Mucosa of stomach (tissue), 1 donor: ENCODE data around the gene CDH4.

Experiments
- H3K27me3 ChIP-seq: one replicate; pipeline ENCODE4 v1.7.0; 2013; ENCODE audit warnings: mild to moderate bottlenecking, low read length; ENCODE audit not compliant: control insufficient read depth, insufficient read depth
- H3K36me3 ChIP-seq: one replicate; pipeline ENCODE4 v1.7.0; 2013; ENCODE audit warnings: low read length; ENCODE audit not compliant: control insufficient read depth, insufficient read depth
- H3K4me1 ChIP-seq: one replicate; pipeline ENCODE4 v1.7.0; 2013; ENCODE audit warnings: mild to moderate bottlenecking, low read length; ENCODE audit not compliant: control insufficient read depth, insufficient read depth
- H3K4me3 ChIP-seq: one replicate; pipeline ENCODE4 v1.7.0; 2013; ENCODE audit warnings: low read length
- H3K9ac ChIP-seq: one replicate; pipeline ENCODE4 v1.7.0; 2013; ENCODE audit warnings: mild to moderate bottlenecking, low read length, moderate library complexity
- H3K9me3 ChIP-seq: one replicate; pipeline ENCODE4 v1.7.0; 2013; ENCODE audit warnings: mild to moderate bottlenecking, low read length, moderate library complexity; ENCODE audit not compliant: control insufficient read depth
- donor health status: Pancreatic carcinoma.

CDH4 gene

GRCh38 chr20:61745397-61746146 lies 493.5 kb downstream of the CDH4 start:
- Histone ChIP-seq H3K36me3 (no peaks in the 10 kb centered on the region), H3K27me3 (no peaks in the 10 kb centered on the region), H3K9me3 (no peaks in the 10 kb centered on the region), H3K4me1 (no peaks in the 10 kb centered on the region), H3K4me3 (no peak overlapping the region), H3K9ac (no peak overlapping the region)

- no peaks in the 10 kb centered on the region for H3K27me3 ChIP-seq
Measured at GRCh38 chr20:61746147-61746646, 494.1 kb downstream of the CDH4 start.

GRCh38 chr20:61746781-61747180 lies 494.7 kb downstream of the CDH4 start:
- Histone ChIP-seq H3K9me3 (no peaks in the 10 kb centered on the region), H3K27me3 (no peaks in the 10 kb centered on the region), H3K4me3 (no peak overlapping the region), H3K4me1 (no peaks in the 10 kb centered on the region), H3K9ac (no peak overlapping the region), H3K36me3 (no peaks in the 10 kb centered on the region)

More at GRCh38 chr20:61746147-61746646, 494.1 kb downstream of the CDH4 start:
- H3K9ac ChIP-seq = no peak overlapping the region
- H3K9me3 ChIP-seq = no peaks in the 10 kb centered on the region
- no peaks in the 10 kb centered on the region for H3K4me1 ChIP-seq
- no peak overlapping the region for H3K4me3 ChIP-seq
- no peaks in the 10 kb centered on the region for H3K36me3 ChIP-seq

- no peak overlapping the region for H3K9ac ChIP-seq
- H3K4me1 ChIP-seq = no peaks in the 10 kb centered on the region
- no peaks in the 10 kb centered on the region for H3K36me3 ChIP-seq
- H3K4me3 ChIP-seq = no peak overlapping the region
- no peaks in the 10 kb centered on the region for H3K27me3 ChIP-seq
- H3K9me3 ChIP-seq = no peaks in the 10 kb centered on the region
Measured at GRCh38 chr20:61748376-61748775, 496.3 kb downstream of the CDH4 start.

- Histone ChIP-seq H3K4me3 (no peak overlapping the region), H3K4me1 (no peaks in the 10 kb centered on the region), H3K36me3 (no peaks in the 10 kb centered on the region), H3K9ac (no peak overlapping the region), H3K27me3 (no peaks in the 10 kb centered on the region), H3K9me3 (no peaks in the 10 kb centered on the region)
Measured at GRCh38 chr20:61749406-61750075, 497.5 kb downstream of the CDH4 start.

GRCh38 chr20:61750093-61750492 lies 498.0 kb downstream of the CDH4 start:
- H3K36me3 ChIP-seq = no peaks in the 10 kb centered on the region

GRCh38 chr20:61752576-61752975 lies 500.5 kb downstream of the CDH4 start:
- H3K9me3 ChIP-seq = no peaks in the 10 kb centered on the region
- no peak overlapping the region for H3K4me3 ChIP-seq
- H3K27me3 ChIP-seq = no peaks in the 10 kb centered on the region
- no peaks in the 10 kb centered on the region for H3K4me1 ChIP-seq
- H3K36me3 ChIP-seq = no peaks in the 10 kb centered on the region
- no peak overlapping the region for H3K9ac ChIP-seq

More at GRCh38 chr20:61750093-61750492, 498.0 kb downstream of the CDH4 start:
- Histone ChIP-seq H3K9ac (no peak overlapping the region), H3K9me3 (no peaks in the 10 kb centered on the region), H3K27me3 (no peaks in the 10 kb centered on the region), H3K4me1 (no peaks in the 10 kb centered on the region), H3K4me3 (no peak overlapping the region)

- Histone ChIP-seq H3K9ac (no peak overlapping the region), H3K4me3 (no peak overlapping the region), H3K36me3 (no peaks in the 10 kb centered on the region), H3K9me3 (no peaks in the 10 kb centered on the region), H3K4me1 (no peaks in the 10 kb centered on the region), H3K27me3 (no peaks in the 10 kb centered on the region)
Measured at GRCh38 chr20:61753316-61753942, 501.4 kb downstream of the CDH4 start.

- Histone ChIP-seq H3K4me3 (no peak overlapping the region), H3K27me3 (no peaks in the 10 kb centered on the region), H3K9me3 (no peaks in the 10 kb centered on the region), H3K4me1 (no peaks in the 10 kb centered on the region), H3K36me3 (no peaks in the 10 kb centered on the region), H3K9ac (no peak overlapping the region)
Measured at GRCh38 chr20:61753987-61754956, 502.2 kb downstream of the CDH4 start.

- H3K27me3 ChIP-seq = no peaks in the 10 kb centered on the region
- H3K9me3 ChIP-seq = no peaks in the 10 kb centered on the region
- H3K4me3 ChIP-seq = no peak overlapping the region
- H3K4me1 ChIP-seq = no peaks in the 10 kb centered on the region
- no peaks in the 10 kb centered on the region for H3K36me3 ChIP-seq
- H3K9ac ChIP-seq = no peak overlapping the region
Measured at GRCh38 chr20:61754976-61755778, 503.1 kb downstream of the CDH4 start.
